Esophagus mucosa (tissue), 1 donor: ENCODE data around the gene ANAPC1. TPM values are rescaled to one million over a fixed set of nuclear protein-coding genes. Genes with fewer than 3 reads are reported as not detected.
"Not testable (repeated sequence)": the region's sequence is repeated elsewhere in the genome, so short reads cannot be mapped to it uniquely, and the experiment has no call there.

Source experiments
- ATAC-seq: fragments of 200-7000 bp; cut with Tn5 transposase; one replicate; pipeline ENCODE4 v1.9.1; 2020
- total RNA-seq: library from RNA; stranded (reverse); gene quantifications from one replicate; pipeline ENCODE4 v1.2.4, GENCODE V29; 2023
- donor health status: DM: yes; HTN: yes; CAD: no.

ANAPC1 gene
- total RNA-seq, 1 donor from 2014 or later = 30.4 TPM

DNA sequence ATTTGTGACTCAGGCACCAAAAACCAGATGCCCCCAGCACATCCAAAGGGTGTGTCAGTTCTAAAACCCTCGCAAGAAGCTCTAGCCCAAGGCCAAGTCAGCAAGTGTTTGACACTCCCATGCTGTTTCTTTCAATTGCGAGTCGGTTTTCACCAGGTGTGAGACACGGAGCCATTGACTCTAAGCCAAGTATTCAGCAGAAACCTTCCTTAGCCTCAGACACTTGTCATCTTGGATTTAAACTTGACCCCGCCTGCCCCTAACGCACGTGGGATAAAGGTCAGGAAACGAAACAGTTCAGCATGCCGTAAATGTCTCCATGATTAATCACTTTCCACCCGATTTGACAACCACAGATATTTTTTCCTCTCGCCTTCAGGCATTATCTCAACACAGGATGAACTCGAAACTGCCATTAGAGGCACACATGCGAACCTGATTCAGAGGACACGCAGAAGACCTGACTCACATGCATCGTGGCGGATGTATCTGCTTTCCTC is 156.3 kb downstream of the ANAPC1 start:
- peak; percentile 75 for ATAC-seq

DNA sequence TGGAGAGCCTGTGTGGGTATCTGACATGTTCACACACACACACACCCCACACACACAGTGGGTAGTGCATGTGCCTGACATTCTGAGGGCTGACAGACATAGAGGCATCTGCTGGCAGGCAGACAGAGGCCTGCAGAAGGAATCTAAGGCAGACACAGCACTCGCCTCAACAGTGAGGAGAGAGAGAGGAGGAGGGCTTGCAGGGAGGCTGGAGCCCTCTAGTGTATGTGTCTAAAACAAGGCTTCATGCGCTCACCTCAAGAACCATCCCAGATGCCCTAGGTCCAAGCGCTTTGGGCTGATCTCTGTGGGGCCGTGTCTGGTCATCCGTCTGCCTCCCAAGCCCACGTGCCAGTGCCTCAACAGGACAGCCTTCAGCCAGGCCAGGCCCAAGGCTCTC is 158.3 kb downstream of the ANAPC1 start:
- ATAC-seq = peak; percentile 65

DNA sequence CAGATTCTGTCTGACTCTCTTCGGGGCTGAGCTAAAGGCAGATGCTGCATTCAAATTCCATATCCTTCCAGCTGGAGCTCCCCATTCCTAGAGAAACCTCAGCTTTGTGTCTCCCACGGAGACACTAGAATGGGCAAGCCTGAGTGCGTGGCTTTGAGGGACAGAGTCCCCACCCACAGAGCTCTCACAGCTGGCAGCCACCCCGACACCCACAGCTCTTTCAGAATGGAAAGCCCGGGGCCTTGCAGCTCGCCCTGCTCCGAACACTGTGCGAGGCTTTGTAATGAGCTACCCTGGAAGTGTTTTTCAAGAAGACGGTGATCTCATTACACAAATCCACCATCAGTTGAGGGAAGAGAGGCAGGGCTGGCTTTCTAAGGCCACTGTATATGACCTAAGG is 164.4 kb downstream of the ANAPC1 start:
- ATAC-seq = not testable (repeated sequence)

Other genes starting within 250 kb of the ANAPC1 start
- gene MERTK, start 14.4 kb upstream of the ANAPC1 start, total RNA-seq = 5.4 TPM
- gene TMEM87B, start 171.1 kb upstream of the ANAPC1 start, total RNA-seq = 18.7 TPM